Prostate gland (tissue), 2 donors: Measurements from ENCODE around the gene VASN. TPM values are rescaled to one million over a fixed set of nuclear protein-coding genes. Genes with fewer than 3 reads are reported as not detected.

Experiments used
- DNase-seq: peaks from one replicate; pipeline ENCODE4 v3.0.0-alpha.2; 2019; ENCODE audit warnings: low spot score
- H3K27ac ChIP-seq, 2 donors: fragments of 200-600 bp; sonication (generic); 2 replicates each; pipeline ENCODE4 v1.5.1; 2017 to 2019
- H3K27me3 ChIP-seq: fragments of 200-600 bp; sonication (generic); replicated peaks from 2 replicates; pipeline ENCODE4 v1.5.1; 2019; ENCODE audit not compliant: insufficient read depth
- H3K36me3 ChIP-seq, 2 donors: fragments of 200-600 bp; sonication (generic); 1 replicate in 1 of 2; 2 replicates in 1 of 2; pipeline versions ENCODE4 v1.5.1 to v1.8.1; 2017 to 2019
- H3K4me1 ChIP-seq: fragments of 200-600 bp; sonication (generic); replicated peaks from 2 replicates; pipeline ENCODE4 v1.5.1; 2019
- H3K4me3 ChIP-seq, 2 donors: fragments of 200-600 bp; sonication (generic); 2 replicates each; pipeline ENCODE4 v1.5.1; 2017 to 2019
- H3K9me3 ChIP-seq: fragments of 200-600 bp; sonication (generic); 2 replicates; pipeline ENCODE4 v1.5.1; 2017
- POLR2A ChIP-seq: fragments of 450-650 bp; IDR thresholded peaks from one replicate; pipeline ENCODE4 v1.6.1; 2016; ENCODE audit warnings: antibody characterized with exemption, mild to moderate bottlenecking
- POLR2AphosphoS5 ChIP-seq: sonication (generic); formaldehyde crosslinking; IDR thresholded peaks from one replicate; pipeline ENCODE4 v1.6.1; 2017; ENCODE audit warnings: antibody characterized with exemption
- WGBS: methylation state at CpG from one replicate; pipeline ENCODE4 v1.1.5; 2018; 5-methylcytosine and 5-hydroxymethylcytosine counted together
- intact Hi-C: fragments of 100-400 bp; cut with DNase I; formaldehyde crosslinking; loops from one replicate; pipeline ENCODE4 v1.14.2; 2022
- total RNA-seq, 2 donors: library from RNA; depleted of rRNA; stranded (reverse); fragments of >200 nt; gene quantifications; one replicate each; pipeline ENCODE4 v1.1.0, GENCODE V29; 2016
- TF ChIP-seq, protein P1 (sequence below), 4 experiments: fragments of 200-600 bp in 2 of 4; fragments of 450-650 bp in 2 of 4; sonication (generic) in 2 of 4; IDR thresholded peaks; 1 replicate in 3 of 4; 2 replicates in 1 of 4; pipeline ENCODE4 v1.5.1; 2016 to 2019; ENCODE audit warnings: antibody characterized with exemption in 4 of 4, mild to moderate bottlenecking in 2 of 4, moderate library complexity in 2 of 4

The VASN gene
- total RNA-seq, 2 donors from 2014 or later = 13.1 to 97.4 TPM

- intact Hi-C loops = no loop called here
- no peak for DNase-seq
- Histone ChIP-seq H3K27me3 (no peaks in the 10 kb centered on the region), H3K27ac (no peak overlapping the region), H3K9me3 (no peaks in the 10 kb centered on the region), H3K4me1 (no peaks in the 10 kb centered on the region), H3K36me3 (no peaks in the 10 kb centered on the region), H3K4me3 (no peak overlapping the region)
- TF ChIP-seq POLR2A (no peak), POLR2AphosphoS5 (no peak)
- TF ChIP-seq, protein P1, sequence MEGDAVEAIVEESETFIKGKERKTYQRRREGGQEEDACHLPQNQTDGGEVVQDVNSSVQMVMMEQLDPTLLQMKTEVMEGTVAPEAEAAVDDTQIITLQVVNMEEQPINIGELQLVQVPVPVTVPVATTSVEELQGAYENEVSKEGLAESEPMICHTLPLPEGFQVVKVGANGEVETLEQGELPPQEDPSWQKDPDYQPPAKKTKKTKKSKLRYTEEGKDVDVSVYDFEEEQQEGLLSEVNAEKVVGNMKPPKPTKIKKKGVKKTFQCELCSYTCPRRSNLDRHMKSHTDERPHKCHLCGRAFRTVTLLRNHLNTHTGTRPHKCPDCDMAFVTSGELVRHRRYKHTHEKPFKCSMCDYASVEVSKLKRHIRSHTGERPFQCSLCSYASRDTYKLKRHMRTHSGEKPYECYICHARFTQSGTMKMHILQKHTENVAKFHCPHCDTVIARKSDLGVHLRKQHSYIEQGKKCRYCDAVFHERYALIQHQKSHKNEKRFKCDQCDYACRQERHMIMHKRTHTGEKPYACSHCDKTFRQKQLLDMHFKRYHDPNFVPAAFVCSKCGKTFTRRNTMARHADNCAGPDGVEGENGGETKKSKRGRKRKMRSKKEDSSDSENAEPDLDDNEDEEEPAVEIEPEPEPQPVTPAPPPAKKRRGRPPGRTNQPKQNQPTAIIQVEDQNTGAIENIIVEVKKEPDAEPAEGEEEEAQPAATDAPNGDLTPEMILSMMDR (IDR thresholded peaks at IDR 0.05) = no peak
- WGBS = 84% methylated on average over 12 of the region's 12 CpGs
Observed at GRCh38 chr16:4338125-4338582, 33.5 kb upstream of the VASN start.

DNA sequence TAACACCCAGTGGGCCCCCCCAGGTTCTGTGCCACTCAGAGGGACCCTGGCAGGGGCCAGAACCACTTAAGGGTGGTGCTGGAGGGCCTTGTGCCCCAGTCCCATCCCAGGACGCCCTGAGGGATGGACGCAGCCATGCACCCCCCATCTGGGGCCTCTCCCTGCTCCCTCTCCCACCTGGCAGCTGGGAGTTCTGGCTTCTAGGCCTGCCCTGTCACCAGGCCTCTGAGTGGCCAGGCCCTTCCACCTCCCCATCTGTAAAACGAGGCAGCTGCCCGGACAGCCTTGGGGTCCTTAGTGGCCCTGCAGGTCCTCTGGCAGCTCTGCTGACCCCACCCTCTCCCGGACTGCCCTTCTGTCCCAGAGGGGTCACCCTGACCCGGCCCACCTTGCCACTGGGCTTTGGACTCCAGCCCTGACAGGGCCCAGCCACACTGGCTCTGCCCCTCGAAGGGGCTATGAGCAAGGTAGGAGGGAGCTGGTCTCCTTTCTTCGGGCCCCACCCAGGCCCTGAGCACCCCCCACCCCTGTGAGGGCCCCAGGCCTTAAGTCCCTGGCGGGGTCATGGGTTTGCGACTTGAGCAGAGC is 32.8 kb upstream of the VASN start:
- no peak for DNase-seq
- no peak overlapping the region for H3K4me3 ChIP-seq
- H3K27me3 ChIP-seq = no peaks in the 10 kb centered on the region
- H3K9me3 ChIP-seq = no peaks in the 10 kb centered on the region
- no peaks in the 10 kb centered on the region for H3K36me3 ChIP-seq
- TF ChIP-seq POLR2AphosphoS5 (no peak), POLR2A (no peak)
- TF ChIP-seq, protein P1 (IDR thresholded peaks at IDR 0.05) = no peak
- intact Hi-C loops = no loop called here
- H3K4me1 ChIP-seq = no peaks in the 10 kb centered on the region
- WGBS = 69% methylated on average over 9 of the region's 10 CpGs
- no peak overlapping the region for H3K27ac ChIP-seq

DNA sequence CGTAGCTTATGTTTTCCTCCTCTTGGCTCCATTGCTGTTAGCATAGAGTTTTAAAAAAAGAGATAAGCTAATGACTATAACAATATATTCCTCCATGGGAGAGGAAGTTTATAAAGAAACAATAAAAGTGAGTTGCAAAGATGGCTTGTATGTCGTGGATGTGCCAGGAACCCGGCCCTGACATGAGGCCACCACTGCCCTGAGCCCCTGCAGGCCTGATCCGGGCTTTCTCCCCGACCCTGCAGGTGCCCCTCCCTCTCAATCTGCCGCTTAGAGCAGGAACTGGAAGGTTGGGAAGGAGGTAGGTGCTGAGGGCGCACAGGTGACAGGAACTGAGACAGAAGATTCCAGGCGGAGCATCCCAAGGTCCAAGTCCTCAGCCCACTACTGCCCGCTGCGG is 32.2 kb upstream of the VASN start:
- no peaks in the 10 kb centered on the region for H3K27me3 ChIP-seq
- H3K36me3 ChIP-seq = no peaks in the 10 kb centered on the region
- intact Hi-C loops = no loop called here
- DNase-seq = no peak
- H3K4me3 ChIP-seq = no peak overlapping the region
- TF ChIP-seq POLR2AphosphoS5 = no peak
- 52% methylated on average over 10 of the region's 10 CpGs for WGBS
- no peak overlapping the region for H3K27ac ChIP-seq
- no peaks in the 10 kb centered on the region for H3K9me3 ChIP-seq
- no peaks in the 10 kb centered on the region for H3K4me1 ChIP-seq

DNA sequence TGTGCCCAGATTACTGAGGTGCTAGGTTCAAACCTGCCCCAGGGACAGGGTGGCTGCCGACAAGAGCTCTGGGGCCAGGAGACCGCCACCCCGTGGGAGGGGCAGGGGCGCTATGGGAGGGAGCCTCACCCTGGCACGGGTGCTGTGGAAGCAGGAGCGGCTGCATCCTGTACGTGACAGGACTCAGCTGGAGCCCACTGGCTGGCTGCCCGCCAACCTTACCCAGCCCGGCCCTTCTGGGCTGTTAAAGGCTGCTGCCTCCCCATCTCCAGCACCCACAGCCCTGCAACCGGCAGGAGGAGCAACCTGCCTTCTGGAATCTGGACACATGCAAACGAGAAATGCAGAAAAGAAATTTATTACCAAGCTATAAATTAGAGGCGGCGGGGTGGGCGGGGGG is 31.7 kb upstream of the VASN start:
- Histone ChIP-seq H3K27me3 (no peaks in the 10 kb centered on the region), H3K4me1 (no peaks in the 10 kb centered on the region), H3K4me3 (no peak overlapping the region), H3K9me3 (no peaks in the 10 kb centered on the region), H3K27ac (no peak overlapping the region), H3K36me3 (no peaks in the 10 kb centered on the region)
- DNase-seq = no peak
- intact Hi-C loops = no loop called here
- TF ChIP-seq POLR2AphosphoS5 (no peak), POLR2A (no peak)
- TF ChIP-seq, protein P1 (IDR thresholded peaks at IDR 0.05) = no peak
- 35% methylated on average over 13 of the region's 14 CpGs for WGBS

DNA sequence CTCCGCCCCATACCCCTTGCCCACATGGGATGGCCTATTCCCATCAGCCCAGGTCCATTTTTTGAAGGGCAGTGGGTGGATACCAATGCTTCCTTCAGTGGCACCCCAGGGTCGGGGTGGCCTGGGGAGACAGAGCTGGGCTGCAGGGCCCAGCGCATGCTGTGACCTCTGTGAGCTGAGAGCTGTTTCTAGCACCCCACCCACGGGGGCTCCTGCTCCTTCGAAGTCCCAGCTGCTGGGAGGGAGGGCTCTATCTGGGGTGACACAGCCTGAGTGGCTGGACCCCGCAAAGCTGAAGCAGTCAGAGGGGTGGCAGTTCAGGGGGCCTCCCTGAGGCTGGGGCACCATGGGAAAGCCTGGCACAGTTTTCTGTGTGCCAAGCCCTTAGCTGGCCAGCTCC is 31.2 kb upstream of the VASN start:
- Histone ChIP-seq H3K27ac (no peak overlapping the region), H3K9me3 (no peaks in the 10 kb centered on the region), H3K4me3 (no peak overlapping the region), H3K27me3 (no peaks in the 10 kb centered on the region), H3K36me3 (no peaks in the 10 kb centered on the region), H3K4me1 (no peaks in the 10 kb centered on the region)
- no peak for DNase-seq
- TF ChIP-seq, protein P1 (IDR thresholded peaks at IDR 0.05) = no peak
- TF ChIP-seq POLR2AphosphoS5 (no peak), POLR2A (no peak)
- 66% methylated on average over 6 of the region's 6 CpGs for WGBS
- intact Hi-C loops = no loop called here
